DMS 273 (cell line): ENCODE data around the gene KHNYN.
A peak's percentile ranks its signal among the peaks of the same experiment; 100 is the strongest.

Source experiments
- DNase-seq: peaks from one replicate; lab custom pipeline; 2025; ENCODE audit not compliant: unreplicated experiment; lab: John Stamatoyannopoulos, UW

Gene KHNYN

GRCh38 chr14:24399999-24400718, 29.6 kb upstream of the KHNYN start:
- no peak for DNase-seq

GRCh38 chr14:24401810-24402702, 27.7 kb upstream of the KHNYN start:
- DNase-seq = no peak

- DNase-seq = no peak
Measured at GRCh38 chr14:24403294-24403998, 26.3 kb upstream of the KHNYN start.

GRCh38 chr14:24404814-24405213, 24.9 kb upstream of the KHNYN start:
- no peak for DNase-seq

GRCh38 chr14:24406416-24406815, 23.3 kb upstream of the KHNYN start:
- no peak for DNase-seq

GRCh38 chr14:24407608-24408325, 22.0 kb upstream of the KHNYN start:
- DNase-seq = no peak

GRCh38 chr14:24408764-24409163, 21.0 kb upstream of the KHNYN start:
- DNase-seq = peak; percentile 97

- peak; percentile 74 for DNase-seq
Measured at GRCh38 chr14:24409192-24409591, 20.6 kb upstream of the KHNYN start.

GRCh38 chr14:24409956-24410355, 19.8 kb upstream of the KHNYN start:
- no peak for DNase-seq

GRCh38 chr14:24411443-24412389, 18.0 kb upstream of the KHNYN start:
- peak; percentile 73 for DNase-seq

GRCh38 chr14:24414077-24414476, 15.7 kb upstream of the KHNYN start:
- no peak for DNase-seq

GRCh38 chr14:24414732-24415420, 14.9 kb upstream of the KHNYN start:
- DNase-seq = no peak

GRCh38 chr14:24415421-24416253, 14.1 kb upstream of the KHNYN start:
- no peak for DNase-seq

- no peak for DNase-seq
Measured at GRCh38 chr14:24416254-24416931, 13.4 kb upstream of the KHNYN start.

- no peak for DNase-seq
Measured at GRCh38 chr14:24416932-24417619, 12.7 kb upstream of the KHNYN start.

GRCh38 chr14:24417832-24418491, 11.8 kb upstream of the KHNYN start:
- no peak for DNase-seq

GRCh38 chr14:24418492-24418873, 11.3 kb upstream of the KHNYN start:
- DNase-seq = no peak
